MCF 10A (cell line): Measurements from ENCODE around the gene RRP9. TPM values are rescaled to one million over a fixed set of nuclear protein-coding genes. Genes with fewer than 3 reads are reported as not detected.

ENCODE experiments used
- BruUV-seq: library from RNA; stranded (reverse); fragments of 400-500 nt; replicated peaks from 2 replicates; lab custom pipeline; 2021; lab: Mats Ljungman, UMichigan
- CTCF ChIA-PET: fragments of 300-600 bp; sonication (Branson Sonifier 250); formaldehyde crosslinking; extraction: SDS; loops from one replicate; lab custom pipeline; 2021; ENCODE audit warnings: antibody characterized with exemption, inconsistent platforms; lab: Yijun Ruan, JAX
- POLR2A ChIA-PET: fragments of 300-600, 350-650 bp; sonication (Branson Sonifier 250); formaldehyde crosslinking; extraction: SDS; loops from one replicate; lab custom pipeline; 2020; ENCODE audit warnings: antibody characterized with exemption, inconsistent platforms; lab: Yijun Ruan, JAX
- DNase-seq: peaks from one replicate; pipeline ENCODE4 v3.0.0-alpha.2; 2018; ENCODE audit not compliant: unreplicated experiment
- H3K27ac Mint-ChIP-seq: one replicate; pipeline ENCODE4 v1.8.0; 2022; ENCODE audit warnings: mild to moderate bottlenecking, low read depth, mixed read lengths; ENCODE audit not compliant: unreplicated experiment
- H3K27me3 Mint-ChIP-seq: one replicate; pipeline ENCODE4 v1.8.0; 2022; ENCODE audit warnings: mixed read lengths; ENCODE audit not compliant: insufficient read depth, unreplicated experiment
- H3K36me3 Mint-ChIP-seq: one replicate; pipeline ENCODE4 v1.8.0; 2022; ENCODE audit warnings: mild to moderate bottlenecking, moderate library complexity, mixed read lengths; ENCODE audit not compliant: insufficient read depth, unreplicated experiment
- H3K4me1 Mint-ChIP-seq: one replicate; pipeline ENCODE4 v1.8.0; 2022; ENCODE audit warnings: mixed read lengths; ENCODE audit not compliant: insufficient read depth, unreplicated experiment
- H3K4me3 Mint-ChIP-seq: one replicate; pipeline ENCODE4 v1.8.0; 2022; ENCODE audit warnings: mild to moderate bottlenecking, moderate library complexity, mixed read lengths; ENCODE audit not compliant: unreplicated experiment
- H3K9me3 Mint-ChIP-seq: one replicate; pipeline ENCODE4 v1.8.0; 2022; ENCODE audit warnings: mixed read lengths; ENCODE audit not compliant: unreplicated experiment
- intact Hi-C: fragments of 100-400 bp; cut with micrococcal nuclease; formaldehyde crosslinking; loops from 2 replicates; pipeline ENCODE4 v1.14.1; 2022
- total RNA-seq: library from RNA; stranded (reverse); gene quantifications from 2 replicates; pipeline ENCODE4 v1.2.3, GENCODE V29; 2022
- TF ChIP-seq, protein P1 (sequence below): fragments of 200-600 bp; IDR thresholded peaks from one replicate; pipeline ENCODE4 v1.8.0; 2022; ENCODE audit warnings: antibody characterized with exemption, mild to moderate bottlenecking; ENCODE audit not compliant: unreplicated experiment

The RRP9 gene
- total RNA-seq, 1 experiment from 2014 or later = 80.2 TPM

DNA sequence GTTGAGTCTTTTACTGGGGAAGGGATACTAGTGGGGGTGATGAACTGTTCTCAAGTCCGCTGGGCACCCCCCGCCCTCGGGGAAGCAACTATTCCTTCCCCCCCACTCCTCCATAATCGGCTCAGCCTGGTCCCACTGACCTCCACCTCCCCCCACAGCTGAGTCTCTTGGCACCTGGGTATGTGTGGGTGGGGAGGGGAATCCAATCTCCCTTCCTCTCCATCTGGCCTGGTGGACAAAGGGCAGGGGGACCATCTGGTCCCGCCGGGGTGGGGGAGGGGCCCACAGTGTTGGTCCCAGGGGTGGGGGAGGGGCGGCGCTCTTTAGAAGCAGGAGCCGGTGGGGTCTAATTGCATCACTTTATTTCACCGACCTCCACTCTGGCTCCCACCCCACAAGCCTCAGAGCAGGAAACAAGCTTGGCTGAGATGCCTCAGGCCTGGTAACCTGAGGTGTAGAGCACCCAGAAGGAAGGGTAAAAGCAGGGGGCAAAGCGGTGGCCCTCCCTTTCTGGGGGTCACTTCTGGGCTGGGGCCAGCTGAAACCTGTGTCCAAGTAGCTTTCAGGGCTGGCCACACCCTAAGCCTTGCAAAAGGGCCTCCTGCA is 26.6 kb upstream of the RRP9 start:
- TF ChIP-seq, protein P1, sequence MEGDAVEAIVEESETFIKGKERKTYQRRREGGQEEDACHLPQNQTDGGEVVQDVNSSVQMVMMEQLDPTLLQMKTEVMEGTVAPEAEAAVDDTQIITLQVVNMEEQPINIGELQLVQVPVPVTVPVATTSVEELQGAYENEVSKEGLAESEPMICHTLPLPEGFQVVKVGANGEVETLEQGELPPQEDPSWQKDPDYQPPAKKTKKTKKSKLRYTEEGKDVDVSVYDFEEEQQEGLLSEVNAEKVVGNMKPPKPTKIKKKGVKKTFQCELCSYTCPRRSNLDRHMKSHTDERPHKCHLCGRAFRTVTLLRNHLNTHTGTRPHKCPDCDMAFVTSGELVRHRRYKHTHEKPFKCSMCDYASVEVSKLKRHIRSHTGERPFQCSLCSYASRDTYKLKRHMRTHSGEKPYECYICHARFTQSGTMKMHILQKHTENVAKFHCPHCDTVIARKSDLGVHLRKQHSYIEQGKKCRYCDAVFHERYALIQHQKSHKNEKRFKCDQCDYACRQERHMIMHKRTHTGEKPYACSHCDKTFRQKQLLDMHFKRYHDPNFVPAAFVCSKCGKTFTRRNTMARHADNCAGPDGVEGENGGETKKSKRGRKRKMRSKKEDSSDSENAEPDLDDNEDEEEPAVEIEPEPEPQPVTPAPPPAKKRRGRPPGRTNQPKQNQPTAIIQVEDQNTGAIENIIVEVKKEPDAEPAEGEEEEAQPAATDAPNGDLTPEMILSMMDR = no peak
- CTCF ChIA-PET = interaction anchor here (0.6 to 3.0 kb wide), 6 partner anchors 15 to 469 kb away, joined by 3 to 22 read pairs (median 4); partner anchors contain the start of genes ACY1, PARP3 and RRP9
- H3K9me3 Mint-ChIP-seq = no peaks in the 10 kb centered on the region
- H3K4me3 Mint-ChIP-seq = peak overlapping the region; percentile 78
- H3K27ac Mint-ChIP-seq = no peak overlapping the region
- no peak for DNase-seq
- POLR2A ChIA-PET = interaction anchor here (0.8 to 6.5 kb wide), 5 partner anchors 15 to 89 kb away, joined by 3 to 37 read pairs (median 5); partner anchors contain the start of genes ACY1, DUSP7, RPL29 and RRP9
- no peaks in the 10 kb centered on the region for H3K27me3 Mint-ChIP-seq
- peaks cover 10% of the 10 kb centered on the region for H3K4me1 Mint-ChIP-seq
- H3K36me3 Mint-ChIP-seq = peaks cover 13% of the 10 kb centered on the region
- no TSS peak for BruUV-seq
- intact Hi-C loops = no loop called here

DNA sequence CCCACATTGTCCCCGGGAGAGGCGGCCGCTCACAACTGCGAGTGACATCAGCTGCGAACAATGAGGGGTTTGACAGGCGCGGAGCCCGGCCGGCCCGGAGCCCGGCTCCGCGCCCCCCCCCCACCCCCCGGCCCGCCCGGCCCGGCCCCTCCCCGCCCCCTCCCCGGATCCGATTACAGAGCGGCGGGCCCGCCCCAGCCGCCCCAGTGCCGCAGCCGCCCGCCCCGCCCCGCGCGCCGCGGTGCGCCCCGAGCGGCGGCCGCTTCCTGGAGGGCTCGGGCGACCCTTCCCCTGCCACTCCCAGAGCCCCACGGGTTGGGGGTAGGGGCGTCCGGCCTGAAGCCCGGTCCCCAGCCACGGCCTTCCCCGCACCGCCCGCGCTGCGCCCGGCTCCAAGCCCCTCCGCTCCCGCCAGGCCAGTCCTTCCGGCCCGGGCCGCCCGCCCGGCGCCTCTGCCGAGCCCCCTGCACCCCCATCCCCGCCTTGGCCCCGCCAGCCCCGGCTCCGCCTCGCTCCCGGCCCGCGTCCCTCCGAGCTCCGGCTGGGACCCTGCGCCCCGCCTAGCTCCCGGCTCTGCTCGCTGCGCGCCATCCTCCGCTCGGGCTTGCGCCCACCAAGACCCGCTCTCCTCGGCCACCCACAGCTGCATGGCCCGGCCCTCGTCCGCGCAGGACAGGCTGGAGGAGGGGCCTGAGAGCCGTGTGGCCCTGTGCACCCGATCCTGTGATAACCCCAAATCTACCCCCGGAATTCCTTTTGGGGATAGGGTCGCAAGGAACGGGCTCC is 25.9 kb upstream of the RRP9 start, which contains the start of gene PCBP4:
PCBP4 (minus strand) TSS at position 71 of the 786 bp plus-strand sequence. CDS start 6,214 bp downstream, outside the sequence.
- no peak for DNase-seq
- Mint-ChIP-seq H3K27me3 (no peaks in the 10 kb centered on the region), H3K27ac (peak within 1 kb of the TSS; percentile 49), H3K9me3 (no peaks in the 10 kb centered on the region), H3K4me1 (peaks cover 10% of the 10 kb centered on the region), H3K4me3 (peak within 1 kb of the TSS; percentile 78), H3K36me3 (peaks cover 13% of the 10 kb centered on the region)
- intact Hi-C loops = no loop called here
- TF ChIP-seq, protein P1 = no peak
- BruUV-seq = no TSS peak
- ChIA-PET POLR2A (interaction anchor here (0.8 to 6.5 kb wide), 6 partner anchors 16 to 89 kb away, joined by 3 to 37 read pairs (median 4); partner anchors contain the start of genes ACY1, DUSP7, RPL29 and RRP9), CTCF (interaction anchor here (0.6 to 1.0 kb wide), 3 partner anchors 25 to 468 kb away, joined by 3 read pairs; no protein-coding TSS in a partner anchor)

DNA sequence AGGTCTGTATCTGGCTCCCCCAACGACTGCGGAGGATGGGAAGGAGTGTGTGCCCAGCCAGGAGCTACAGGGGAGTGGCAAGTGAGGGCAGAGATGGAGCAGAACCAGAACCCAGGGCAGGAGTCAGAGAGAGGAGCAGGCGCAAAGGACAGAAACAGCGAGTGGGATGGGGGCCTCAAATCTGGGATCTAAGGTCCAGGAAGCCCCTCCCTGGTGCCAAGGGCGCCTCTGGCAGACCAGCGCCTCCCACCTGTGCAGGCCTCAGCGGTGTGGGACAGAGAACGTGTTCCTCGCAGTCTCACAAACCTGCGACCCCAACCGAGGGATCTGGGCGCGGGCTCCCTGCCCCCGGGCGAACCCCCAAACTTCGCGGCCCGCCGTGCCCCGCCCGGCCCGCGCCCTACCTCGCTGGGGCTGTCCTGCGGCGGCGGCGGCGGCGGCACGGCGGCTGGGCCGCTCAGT is 25.2 kb upstream of the RRP9 start:
- CTCF ChIA-PET = interaction anchor here (1.0 kb wide), 1 partner anchor 24 kb away, joined by 3 read pairs; no protein-coding TSS in a partner anchor

More for the DNA sequence above, 25.2 kb upstream of the RRP9 start:
- no TSS peak for BruUV-seq
- Mint-ChIP-seq H3K9me3 (no peaks in the 10 kb centered on the region), H3K27me3 (no peaks in the 10 kb centered on the region), H3K4me3 (peak overlapping the region; percentile 78), H3K27ac (no peak overlapping the region), H3K4me1 (peaks cover 10% of the 10 kb centered on the region), H3K36me3 (peaks cover 13% of the 10 kb centered on the region)
- intact Hi-C loops = no loop called here
- POLR2A ChIA-PET = interaction anchor here (0.6 to 6.5 kb wide), 6 partner anchors 15 to 1697 kb away, joined by 3 to 37 read pairs (median 4); partner anchors contain the start of genes ACY1, RPL29 and RRP9
- TF ChIP-seq, protein P1 = no peak
- no peak for DNase-seq
